VCaP (cell line): Measurements from ENCODE around the gene PHKA1.
A peak's percentile ranks its signal among the peaks of the same experiment; 100 is the strongest.

Source experiments
- H3K27ac ChIP-seq: fragments of 450-650 bp; 2 replicates; pipeline ENCODE4 v1.5.1; 2017
- TF ChIP-seq, protein P1 (sequence below): fragments of 450-650 bp; conservative IDR thresholded peaks from 2 replicates; pipeline ENCODE4 v1.5.1; 2017; ENCODE audit warnings: mild to moderate bottlenecking, moderate library complexity

Gene PHKA1

DNA sequence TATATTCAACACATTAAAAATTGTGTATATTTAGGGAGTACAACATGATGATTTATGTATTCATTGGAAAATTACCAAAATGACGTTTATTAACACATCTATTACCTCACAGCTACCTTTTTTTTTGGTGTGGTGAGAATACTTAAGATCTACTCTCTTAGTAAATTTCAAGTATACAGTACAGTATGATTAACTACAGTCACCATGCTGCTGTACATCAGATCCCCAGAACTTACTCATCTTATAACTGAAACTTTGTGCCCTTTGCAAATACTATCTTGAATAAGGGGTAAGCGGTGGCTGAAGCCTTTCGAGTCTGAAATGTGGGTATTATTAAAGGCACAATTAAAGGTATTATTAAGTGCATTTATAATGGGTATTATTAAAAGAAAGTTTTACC lies 976 bp downstream of the PHKA1 start:
- H3K27ac ChIP-seq = peak overlapping the region; percentile 90
- TF ChIP-seq, protein P1, sequence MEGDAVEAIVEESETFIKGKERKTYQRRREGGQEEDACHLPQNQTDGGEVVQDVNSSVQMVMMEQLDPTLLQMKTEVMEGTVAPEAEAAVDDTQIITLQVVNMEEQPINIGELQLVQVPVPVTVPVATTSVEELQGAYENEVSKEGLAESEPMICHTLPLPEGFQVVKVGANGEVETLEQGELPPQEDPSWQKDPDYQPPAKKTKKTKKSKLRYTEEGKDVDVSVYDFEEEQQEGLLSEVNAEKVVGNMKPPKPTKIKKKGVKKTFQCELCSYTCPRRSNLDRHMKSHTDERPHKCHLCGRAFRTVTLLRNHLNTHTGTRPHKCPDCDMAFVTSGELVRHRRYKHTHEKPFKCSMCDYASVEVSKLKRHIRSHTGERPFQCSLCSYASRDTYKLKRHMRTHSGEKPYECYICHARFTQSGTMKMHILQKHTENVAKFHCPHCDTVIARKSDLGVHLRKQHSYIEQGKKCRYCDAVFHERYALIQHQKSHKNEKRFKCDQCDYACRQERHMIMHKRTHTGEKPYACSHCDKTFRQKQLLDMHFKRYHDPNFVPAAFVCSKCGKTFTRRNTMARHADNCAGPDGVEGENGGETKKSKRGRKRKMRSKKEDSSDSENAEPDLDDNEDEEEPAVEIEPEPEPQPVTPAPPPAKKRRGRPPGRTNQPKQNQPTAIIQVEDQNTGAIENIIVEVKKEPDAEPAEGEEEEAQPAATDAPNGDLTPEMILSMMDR = no peak

DNA sequence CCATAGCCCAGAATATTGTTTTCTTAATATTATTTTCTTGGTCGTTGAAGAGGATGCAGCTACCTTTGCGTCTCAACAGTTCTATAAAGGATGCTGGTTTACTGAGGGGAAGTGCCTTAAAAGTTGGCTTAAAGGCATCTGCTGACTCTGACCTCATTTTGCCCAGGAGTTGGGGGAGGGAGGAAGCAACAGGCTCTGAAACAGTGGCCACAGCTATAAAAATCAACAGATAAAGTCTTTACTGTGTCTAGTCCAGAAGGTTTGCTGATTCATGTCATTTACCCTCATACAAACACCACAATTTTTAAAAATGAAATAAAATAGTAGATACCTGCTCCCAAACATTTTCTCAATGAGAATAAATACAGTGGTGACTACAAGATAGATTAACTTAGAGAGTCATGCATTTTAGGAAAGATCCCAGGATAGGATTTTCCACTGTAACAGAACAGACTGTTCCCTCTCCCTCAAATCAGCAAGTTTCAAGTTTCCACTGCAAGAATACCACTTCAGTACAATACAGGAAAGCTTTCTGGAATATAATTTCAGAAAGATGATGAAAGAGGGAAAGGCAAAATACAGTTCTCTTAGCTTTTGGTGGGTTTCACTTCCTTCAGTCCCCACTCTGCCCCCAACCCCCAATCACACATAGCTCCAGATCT lies 1.9 kb downstream of the PHKA1 start:
- TF ChIP-seq, protein P1 = no peak
- peak overlapping the region; percentile 90 for H3K27ac ChIP-seq

DNA sequence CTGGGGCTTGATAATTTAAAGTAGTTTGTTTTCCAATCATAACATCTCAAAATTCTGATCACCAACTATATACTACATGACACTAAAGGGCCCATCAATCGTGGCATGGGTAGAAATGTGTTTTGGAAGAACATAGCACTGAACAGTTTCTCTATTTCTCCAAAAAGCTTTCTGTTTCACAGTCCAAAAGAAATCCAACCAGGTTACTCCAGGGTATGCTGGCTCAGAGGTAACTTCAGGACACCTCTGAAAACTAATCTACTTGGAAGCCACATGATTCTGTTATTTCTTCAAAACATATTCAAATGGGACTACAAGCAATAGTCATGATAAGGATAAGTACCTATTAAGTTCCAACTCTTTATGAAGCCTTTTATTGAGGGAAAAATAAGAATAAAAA lies 8.3 kb downstream of the PHKA1 start:
- H3K27ac ChIP-seq = no peak overlapping the region
- TF ChIP-seq, protein P1 = no peak

DNA sequence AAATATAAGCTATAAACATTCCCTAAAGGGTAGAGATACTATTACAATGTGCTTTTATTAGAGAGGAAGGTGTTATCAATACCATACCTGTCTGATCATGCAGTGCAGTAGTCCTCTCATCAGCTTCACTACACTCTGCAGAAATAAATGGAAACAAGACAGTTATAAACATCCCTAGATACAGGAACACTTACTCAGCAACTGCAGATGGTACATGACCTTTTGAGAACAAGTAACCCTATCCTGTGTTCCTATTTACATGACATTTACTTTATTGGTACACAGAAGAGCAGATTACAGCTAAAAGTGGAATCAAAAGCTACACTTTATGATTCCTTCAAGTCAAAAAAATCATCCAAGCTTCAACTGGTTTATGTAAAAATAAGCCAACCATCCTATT lies 9.0 kb downstream of the PHKA1 start:
- TF ChIP-seq, protein P1 = no peak
- no peak overlapping the region for H3K27ac ChIP-seq

DNA sequence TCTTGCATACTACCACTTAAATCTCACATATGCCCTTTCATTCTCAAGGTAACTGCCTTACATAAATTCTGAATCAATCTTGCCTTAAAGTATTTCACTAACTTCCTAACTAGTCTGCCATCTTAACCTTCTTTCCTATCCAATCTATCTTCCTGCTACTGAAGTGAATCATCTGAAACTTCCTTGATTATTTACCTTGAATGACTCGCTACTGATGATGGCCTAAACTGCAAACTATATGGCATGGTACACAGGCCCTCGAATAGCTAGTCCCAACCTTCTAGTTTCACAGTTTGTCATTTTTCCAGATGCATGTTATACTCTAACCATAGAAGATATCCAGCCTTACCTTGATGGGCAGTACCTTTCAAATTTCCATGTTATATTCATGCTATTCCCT lies 19.9 kb downstream of the PHKA1 start:
- TF ChIP-seq, protein P1 = no peak
- H3K27ac ChIP-seq = no peak overlapping the region

DNA sequence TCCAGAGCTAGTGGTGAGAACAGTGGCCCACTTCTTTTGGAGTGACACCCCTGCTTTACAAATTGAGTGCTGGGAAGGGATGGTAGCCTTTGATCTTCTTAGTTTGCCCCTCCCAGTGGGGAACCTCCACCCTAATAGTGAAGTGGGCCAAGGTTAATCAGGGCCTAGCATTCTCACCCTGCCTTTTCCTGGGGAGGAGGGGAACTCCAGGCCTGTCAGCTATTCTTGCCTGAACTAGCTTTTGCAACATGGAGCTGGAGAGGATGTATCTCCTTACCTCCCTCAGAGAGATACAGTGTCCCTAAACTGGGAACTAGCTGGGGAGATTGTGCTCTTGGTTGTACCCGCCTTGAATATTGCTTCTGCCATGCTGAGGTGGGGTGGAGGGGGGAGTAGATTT lies 20.6 kb downstream of the PHKA1 start:
- TF ChIP-seq, protein P1 = no peak
- no peak overlapping the region for H3K27ac ChIP-seq

DNA sequence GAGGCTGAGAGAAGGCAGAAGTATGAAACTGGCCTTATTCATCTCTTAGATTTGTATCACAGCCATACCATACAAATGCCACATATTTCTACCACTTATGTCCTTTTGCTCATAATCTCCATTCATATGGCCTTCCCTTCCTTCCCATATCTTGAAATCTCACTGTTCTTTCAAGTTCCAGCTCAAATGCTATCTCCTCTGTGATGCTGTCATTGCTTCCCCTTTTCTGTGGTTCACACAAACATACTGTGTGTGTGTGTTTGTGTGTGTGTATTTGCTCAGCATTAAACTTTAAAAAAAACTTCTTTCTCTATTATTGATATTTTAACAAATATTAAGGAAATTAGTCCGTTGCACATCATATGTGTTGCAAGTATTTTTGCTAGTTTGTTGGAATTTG lies 26.7 kb downstream of the PHKA1 start:
- TF ChIP-seq, protein P1 = no peak
- H3K27ac ChIP-seq = peak overlapping the region; percentile 75
